WTC11 (cell line): ENCODE measurements around the gene PANK4. TPM values are rescaled to one million over a fixed set of nuclear protein-coding genes. Genes with fewer than 3 reads are reported as not detected.

Experiments used
- ATAC-seq: fragments of 200-7000 bp; cut with Tn5 transposase; 2 replicates; pipeline ENCODE4 v1.10.0; 2021; ENCODE audit warnings: mild to moderate bottlenecking, moderate library complexity
- CTCF ChIA-PET: fragments of 300-600 bp; sonication (Branson Sonifier 250); formaldehyde crosslinking; loops from one replicate; lab custom pipeline; 2021; ENCODE audit warnings: antibody characterized with exemption; lab: Charles Lee
- POLR2A ChIA-PET: fragments of 350-600 bp; sonication (Branson Sonifier 250); formaldehyde crosslinking; loops from one replicate; lab custom pipeline; 2021; ENCODE audit warnings: antibody characterized with exemption; lab: Charles Lee
- DNase-seq: peaks from one replicate; pipeline ENCODE4 v3.0.0; 2021; ENCODE audit warnings: low spot score
- H3K27ac Mint-ChIP-seq: 2 replicates; pipeline ENCODE4 v1.8.0; 2021; ENCODE audit warnings: mixed read lengths
- H3K27me3 Mint-ChIP-seq: 2 replicates; pipeline ENCODE4 v1.8.0; 2021; ENCODE audit warnings: low read depth, mild to moderate bottlenecking, moderate library complexity, mixed read lengths
- H3K36me3 Mint-ChIP-seq: 2 replicates; pipeline ENCODE4 v1.8.0; 2021; ENCODE audit warnings: mixed read lengths
- H3K4me1 Mint-ChIP-seq: 2 replicates; pipeline ENCODE4 v1.8.0; 2022; ENCODE audit warnings: mixed read lengths
- H3K4me3 Mint-ChIP-seq: 2 replicates; pipeline ENCODE4 v1.8.0; 2021; ENCODE audit warnings: mild to moderate bottlenecking, moderate library complexity, mixed read lengths
- H3K9me3 Mint-ChIP-seq: 2 replicates; pipeline ENCODE4 v1.8.0; 2021; ENCODE audit warnings: mixed read lengths
- EMX1 ChIP-seq: fragments of 250-450 bp; sonication (Bioruptor Pico); IDR thresholded peaks from 2 replicates; pipeline ENCODE4 v1.8.0; 2021; ENCODE audit warnings: mild to moderate bottlenecking
- ETV6 ChIP-seq: sonication (generic); formaldehyde crosslinking; IDR thresholded peaks from 2 replicates; pipeline ENCODE4 v1.8.1; 2022; ENCODE audit warnings: mild to moderate bottlenecking, missing genetic modification reagents
- GABPB1 ChIP-seq: sonication (generic); formaldehyde crosslinking; IDR thresholded peaks from 2 replicates; pipeline ENCODE4 v1.8.1; 2023; ENCODE audit warnings: mild to moderate bottlenecking, missing genetic modification reagents
- JUN ChIP-seq: sonication (generic); formaldehyde crosslinking; IDR thresholded peaks from 2 replicates; pipeline ENCODE4 v1.8.0; 2023; ENCODE audit warnings: mild to moderate bottlenecking, missing genetic modification reagents
- NFE2L1 ChIP-seq: sonication (generic); formaldehyde crosslinking; IDR thresholded peaks from 2 replicates; pipeline ENCODE4 v1.8.1; 2023; ENCODE audit warnings: missing genetic modification reagents
- NR3C1 ChIP-seq: sonication (generic); formaldehyde crosslinking; conservative IDR thresholded peaks from 2 replicates; pipeline ENCODE4 v1.8.1; 2023; ENCODE audit warnings: low read depth, mild to moderate bottlenecking, missing genetic modification reagents
- TEAD4 ChIP-seq: sonication (generic); formaldehyde crosslinking; IDR thresholded peaks from 2 replicates; pipeline ENCODE4 v1.8.0; 2022; ENCODE audit warnings: mild to moderate bottlenecking, missing genetic modification reagents
- ZNF232 ChIP-seq: sonication (generic); formaldehyde crosslinking; IDR thresholded peaks from 2 replicates; pipeline ENCODE4 v1.8.0; 2022; ENCODE audit warnings: mild to moderate bottlenecking, missing genetic modification reagents
- total RNA-seq: library from RNA; stranded (reverse); gene quantifications from 3 replicates; pipeline ENCODE4 v1.2.3, GENCODE V29; 2021
- TF ChIP-seq, protein P1 (sequence below): sonication (generic); formaldehyde crosslinking; IDR thresholded peaks from 2 replicates; pipeline ENCODE4 v1.8.1; 2023; ENCODE audit warnings: mild to moderate bottlenecking, missing genetic modification reagents
- TF ChIP-seq, protein P2 (sequence below): fragments of 250-450 bp; sonication (Bioruptor Pico); IDR thresholded peaks from 2 replicates; pipeline ENCODE4 v1.9.0; 2021; ENCODE audit warnings: mild to moderate bottlenecking, borderline replicate concordance
- TF ChIP-seq, protein P3 (sequence below): fragments of 200-600 bp; IDR thresholded peaks from 2 replicates; pipeline ENCODE4 v1.8.0; 2022; ENCODE audit warnings: antibody characterized with exemption
- TF ChIP-seq, protein P4 (sequence below): sonication (generic); formaldehyde crosslinking; IDR thresholded peaks from 2 replicates; pipeline ENCODE4 v1.8.0; 2022; ENCODE audit warnings: mild to moderate bottlenecking, missing genetic modification reagents
- TF ChIP-seq, protein P5 (sequence below): fragments of 250-450 bp; sonication (Bioruptor Pico); IDR thresholded peaks from 2 replicates; pipeline ENCODE4 v2.1.2; 2022; ENCODE audit warnings: mild to moderate bottlenecking, moderate library complexity

PANK4 gene
- total RNA-seq, 1 experiment from 2014 or later: 52.5 TPM

DNA sequence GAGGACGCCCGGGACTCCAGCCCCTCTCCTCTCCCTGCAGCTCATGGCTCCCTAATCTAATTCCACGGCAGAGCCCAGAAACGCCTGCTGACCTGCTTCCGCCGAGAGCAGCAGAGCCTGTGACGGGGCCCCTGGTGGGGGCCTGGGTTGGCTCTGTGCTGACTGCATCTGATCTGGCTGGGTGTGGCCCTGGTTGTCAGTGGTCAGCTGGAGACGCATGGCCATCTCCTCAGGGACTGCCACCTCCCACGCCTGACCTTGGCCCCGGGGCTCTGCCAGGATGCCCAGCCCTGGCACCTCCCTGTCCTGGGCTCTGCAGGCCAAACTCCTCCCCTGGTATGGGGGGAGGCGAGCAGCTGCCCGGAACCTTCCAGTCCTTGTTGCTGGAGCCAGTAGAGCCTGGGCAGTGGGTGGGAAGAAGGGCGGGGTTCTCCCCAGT is 51.4 kb downstream of the PANK4 start:
- no peaks in the 10 kb centered on the region for H3K27me3 Mint-ChIP-seq
- no peaks in the 10 kb centered on the region for H3K36me3 Mint-ChIP-seq
- no peak for DNase-seq
- POLR2A ChIA-PET: no interaction called here
- no peak overlapping the region for H3K27ac Mint-ChIP-seq
- H3K4me1 Mint-ChIP-seq: no peaks in the 10 kb centered on the region
- H3K9me3 Mint-ChIP-seq: no peaks in the 10 kb centered on the region
- no peak for ATAC-seq
- CTCF ChIA-PET: interaction anchor here (1.0 to 2.0 kb wide), 2 partner anchors 22 to 31 kb away, joined by 3 to 5 read pairs; no protein-coding TSS in a partner anchor
- no peak overlapping the region for H3K4me3 Mint-ChIP-seq
- TF ChIP-seq, protein P1, sequence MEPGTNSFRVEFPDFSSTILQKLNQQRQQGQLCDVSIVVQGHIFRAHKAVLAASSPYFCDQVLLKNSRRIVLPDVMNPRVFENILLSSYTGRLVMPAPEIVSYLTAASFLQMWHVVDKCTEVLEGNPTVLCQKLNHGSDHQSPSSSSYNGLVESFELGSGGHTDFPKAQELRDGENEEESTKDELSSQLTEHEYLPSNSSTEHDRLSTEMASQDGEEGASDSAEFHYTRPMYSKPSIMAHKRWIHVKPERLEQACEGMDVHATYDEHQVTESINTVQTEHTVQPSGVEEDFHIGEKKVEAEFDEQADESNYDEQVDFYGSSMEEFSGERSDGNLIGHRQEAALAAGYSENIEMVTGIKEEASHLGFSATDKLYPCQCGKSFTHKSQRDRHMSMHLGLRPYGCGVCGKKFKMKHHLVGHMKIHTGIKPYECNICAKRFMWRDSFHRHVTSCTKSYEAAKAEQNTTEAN (CRISPR knock-in tag): no peak
- TF ChIP-seq, protein P2, sequence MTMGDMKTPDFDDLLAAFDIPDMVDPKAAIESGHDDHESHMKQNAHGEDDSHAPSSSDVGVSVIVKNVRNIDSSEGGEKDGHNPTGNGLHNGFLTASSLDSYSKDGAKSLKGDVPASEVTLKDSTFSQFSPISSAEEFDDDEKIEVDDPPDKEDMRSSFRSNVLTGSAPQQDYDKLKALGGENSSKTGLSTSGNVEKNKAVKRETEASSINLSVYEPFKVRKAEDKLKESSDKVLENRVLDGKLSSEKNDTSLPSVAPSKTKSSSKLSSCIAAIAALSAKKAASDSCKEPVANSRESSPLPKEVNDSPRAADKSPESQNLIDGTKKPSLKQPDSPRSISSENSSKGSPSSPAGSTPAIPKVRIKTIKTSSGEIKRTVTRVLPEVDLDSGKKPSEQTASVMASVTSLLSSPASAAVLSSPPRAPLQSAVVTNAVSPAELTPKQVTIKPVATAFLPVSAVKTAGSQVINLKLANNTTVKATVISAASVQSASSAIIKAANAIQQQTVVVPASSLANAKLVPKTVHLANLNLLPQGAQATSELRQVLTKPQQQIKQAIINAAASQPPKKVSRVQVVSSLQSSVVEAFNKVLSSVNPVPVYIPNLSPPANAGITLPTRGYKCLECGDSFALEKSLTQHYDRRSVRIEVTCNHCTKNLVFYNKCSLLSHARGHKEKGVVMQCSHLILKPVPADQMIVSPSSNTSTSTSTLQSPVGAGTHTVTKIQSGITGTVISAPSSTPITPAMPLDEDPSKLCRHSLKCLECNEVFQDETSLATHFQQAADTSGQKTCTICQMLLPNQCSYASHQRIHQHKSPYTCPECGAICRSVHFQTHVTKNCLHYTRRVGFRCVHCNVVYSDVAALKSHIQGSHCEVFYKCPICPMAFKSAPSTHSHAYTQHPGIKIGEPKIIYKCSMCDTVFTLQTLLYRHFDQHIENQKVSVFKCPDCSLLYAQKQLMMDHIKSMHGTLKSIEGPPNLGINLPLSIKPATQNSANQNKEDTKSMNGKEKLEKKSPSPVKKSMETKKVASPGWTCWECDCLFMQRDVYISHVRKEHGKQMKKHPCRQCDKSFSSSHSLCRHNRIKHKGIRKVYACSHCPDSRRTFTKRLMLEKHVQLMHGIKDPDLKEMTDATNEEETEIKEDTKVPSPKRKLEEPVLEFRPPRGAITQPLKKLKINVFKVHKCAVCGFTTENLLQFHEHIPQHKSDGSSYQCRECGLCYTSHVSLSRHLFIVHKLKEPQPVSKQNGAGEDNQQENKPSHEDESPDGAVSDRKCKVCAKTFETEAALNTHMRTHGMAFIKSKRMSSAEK (CRISPR knock-in tag): no peak
- TF ChIP-seq, all 79 proteins: peak for 0

DNA sequence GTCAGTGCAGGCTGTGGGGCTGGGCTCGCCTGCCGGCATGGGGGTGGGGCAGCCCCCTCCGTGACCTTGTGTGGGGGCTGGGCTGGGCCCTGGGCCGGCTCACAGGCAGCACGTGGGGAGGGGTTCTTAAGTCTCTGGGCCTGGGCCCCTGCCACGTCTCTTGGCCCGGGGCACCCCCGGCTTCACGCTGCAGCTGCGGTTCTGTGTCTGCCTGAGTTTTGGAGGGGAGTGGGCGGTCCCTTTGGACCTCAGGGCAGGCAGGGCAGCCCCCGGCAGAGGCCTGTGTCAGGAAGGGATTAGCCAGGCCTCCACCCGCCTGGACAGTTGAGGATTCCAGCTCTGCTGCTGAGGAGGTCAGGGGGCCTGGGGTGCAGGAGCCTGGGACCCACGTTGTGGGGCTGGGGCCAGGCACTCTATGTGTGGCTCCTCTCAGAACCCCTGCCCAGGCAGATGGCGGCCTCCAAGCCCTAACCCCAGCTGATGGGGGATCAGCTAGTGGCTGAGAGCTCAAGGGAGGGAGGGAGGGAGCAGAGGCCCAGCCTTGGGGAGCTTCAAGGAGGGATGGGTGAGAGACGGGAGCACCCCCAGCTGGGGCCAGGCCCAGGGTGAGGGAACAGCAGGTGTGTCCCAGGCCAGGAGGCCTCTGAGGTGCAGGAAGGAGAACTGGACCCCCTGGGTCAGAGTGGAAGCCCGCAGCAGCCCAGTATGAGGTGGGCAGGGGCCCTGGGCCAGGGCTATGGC is 52.1 kb downstream of the PANK4 start:
- TF ChIP-seq JUN (CRISPR knock-in tag) (no peak), ZNF232 (no peak), TEAD4 (no peak), EMX1 (CRISPR knock-in tag) (no peak), NR3C1 (CRISPR knock-in tag) (no peak), GABPB1 (no peak), NFE2L1 (no peak), ETV6 (CRISPR knock-in tag) (no peak)
- TF ChIP-seq, protein P3, sequence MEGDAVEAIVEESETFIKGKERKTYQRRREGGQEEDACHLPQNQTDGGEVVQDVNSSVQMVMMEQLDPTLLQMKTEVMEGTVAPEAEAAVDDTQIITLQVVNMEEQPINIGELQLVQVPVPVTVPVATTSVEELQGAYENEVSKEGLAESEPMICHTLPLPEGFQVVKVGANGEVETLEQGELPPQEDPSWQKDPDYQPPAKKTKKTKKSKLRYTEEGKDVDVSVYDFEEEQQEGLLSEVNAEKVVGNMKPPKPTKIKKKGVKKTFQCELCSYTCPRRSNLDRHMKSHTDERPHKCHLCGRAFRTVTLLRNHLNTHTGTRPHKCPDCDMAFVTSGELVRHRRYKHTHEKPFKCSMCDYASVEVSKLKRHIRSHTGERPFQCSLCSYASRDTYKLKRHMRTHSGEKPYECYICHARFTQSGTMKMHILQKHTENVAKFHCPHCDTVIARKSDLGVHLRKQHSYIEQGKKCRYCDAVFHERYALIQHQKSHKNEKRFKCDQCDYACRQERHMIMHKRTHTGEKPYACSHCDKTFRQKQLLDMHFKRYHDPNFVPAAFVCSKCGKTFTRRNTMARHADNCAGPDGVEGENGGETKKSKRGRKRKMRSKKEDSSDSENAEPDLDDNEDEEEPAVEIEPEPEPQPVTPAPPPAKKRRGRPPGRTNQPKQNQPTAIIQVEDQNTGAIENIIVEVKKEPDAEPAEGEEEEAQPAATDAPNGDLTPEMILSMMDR: no peak
- TF ChIP-seq, protein P4, sequence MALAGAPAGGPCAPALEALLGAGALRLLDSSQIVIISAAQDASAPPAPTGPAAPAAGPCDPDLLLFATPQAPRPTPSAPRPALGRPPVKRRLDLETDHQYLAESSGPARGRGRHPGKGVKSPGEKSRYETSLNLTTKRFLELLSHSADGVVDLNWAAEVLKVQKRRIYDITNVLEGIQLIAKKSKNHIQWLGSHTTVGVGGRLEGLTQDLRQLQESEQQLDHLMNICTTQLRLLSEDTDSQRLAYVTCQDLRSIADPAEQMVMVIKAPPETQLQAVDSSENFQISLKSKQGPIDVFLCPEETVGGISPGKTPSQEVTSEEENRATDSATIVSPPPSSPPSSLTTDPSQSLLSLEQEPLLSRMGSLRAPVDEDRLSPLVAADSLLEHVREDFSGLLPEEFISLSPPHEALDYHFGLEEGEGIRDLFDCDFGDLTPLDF (CRISPR knock-in tag): no peak
- TF ChIP-seq, protein P5, sequence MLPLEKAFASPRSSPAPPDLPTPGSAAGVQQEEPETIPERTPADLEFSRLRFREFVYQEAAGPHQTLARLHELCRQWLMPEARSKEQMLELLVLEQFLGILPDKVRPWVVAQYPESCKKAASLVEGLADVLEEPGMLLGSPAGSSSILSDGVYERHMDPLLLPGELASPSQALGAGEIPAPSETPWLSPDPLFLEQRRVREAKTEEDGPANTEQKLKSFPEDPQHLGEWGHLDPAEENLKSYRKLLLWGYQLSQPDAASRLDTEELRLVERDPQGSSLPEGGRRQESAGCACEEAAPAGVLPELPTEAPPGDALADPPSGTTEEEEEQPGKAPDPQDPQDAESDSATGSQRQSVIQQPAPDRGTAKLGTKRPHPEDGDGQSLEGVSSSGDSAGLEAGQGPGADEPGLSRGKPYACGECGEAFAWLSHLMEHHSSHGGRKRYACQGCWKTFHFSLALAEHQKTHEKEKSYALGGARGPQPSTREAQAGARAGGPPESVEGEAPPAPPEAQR (CRISPR knock-in tag): no peak
- TF ChIP-seq, protein P1 (CRISPR knock-in tag): no peak
- peak; percentile 14; the same call in 1 of the 2 replicates for ATAC-seq
- H3K9me3 Mint-ChIP-seq: no peaks in the 10 kb centered on the region
- no peaks in the 10 kb centered on the region for H3K36me3 Mint-ChIP-seq
- no peaks in the 10 kb centered on the region for H3K4me1 Mint-ChIP-seq
- no peak overlapping the region for H3K27ac Mint-ChIP-seq
- no peak for DNase-seq
- no peaks in the 10 kb centered on the region for H3K27me3 Mint-ChIP-seq
- ChIA-PET CTCF (interaction anchor here (1.0 to 1.1 kb wide), 2 partner anchors 22 to 88 kb away, joined by 3 read pairs; no protein-coding TSS in a partner anchor), POLR2A (no interaction called here)
- H3K4me3 Mint-ChIP-seq: no peak overlapping the region
